ENCODE results near the gene PSPC1. TPM values are rescaled to one million over a fixed set of nuclear protein-coding genes. Genes with fewer than 3 reads are reported as not detected.

PSPC1 gene
- total and polyA plus RNA-seq, 2 of the 13 experiments (the other 11 are each of a cell fraction or from before 2014, with no cell fraction given), result 33.5 to 94.0 TPM

DNA sequence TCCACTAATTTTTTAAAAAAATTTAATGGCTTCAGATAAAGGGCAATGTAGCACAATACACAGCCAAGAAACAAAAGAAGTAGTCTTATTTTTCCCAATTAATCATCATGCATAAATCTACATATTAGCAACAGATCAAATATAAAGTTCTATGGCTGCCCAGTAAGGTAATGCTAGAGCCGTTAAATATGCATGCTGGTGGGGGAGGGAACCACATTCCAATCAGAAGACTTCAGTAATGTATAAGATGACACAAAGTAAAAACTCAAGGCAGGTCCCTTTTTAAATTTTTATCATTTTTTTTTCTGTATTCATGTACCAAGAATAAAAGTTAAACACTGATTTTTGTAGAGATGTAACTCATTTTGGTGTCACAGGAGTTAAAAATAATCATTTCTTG is 87.3 kb downstream of the PSPC1 start:
- TF ChIP-seq ETV6 (CRISPR knock-in tag; conservative IDR thresholded peaks at IDR 0.05), result no peak
- TF ChIP-seq, protein P1, sequence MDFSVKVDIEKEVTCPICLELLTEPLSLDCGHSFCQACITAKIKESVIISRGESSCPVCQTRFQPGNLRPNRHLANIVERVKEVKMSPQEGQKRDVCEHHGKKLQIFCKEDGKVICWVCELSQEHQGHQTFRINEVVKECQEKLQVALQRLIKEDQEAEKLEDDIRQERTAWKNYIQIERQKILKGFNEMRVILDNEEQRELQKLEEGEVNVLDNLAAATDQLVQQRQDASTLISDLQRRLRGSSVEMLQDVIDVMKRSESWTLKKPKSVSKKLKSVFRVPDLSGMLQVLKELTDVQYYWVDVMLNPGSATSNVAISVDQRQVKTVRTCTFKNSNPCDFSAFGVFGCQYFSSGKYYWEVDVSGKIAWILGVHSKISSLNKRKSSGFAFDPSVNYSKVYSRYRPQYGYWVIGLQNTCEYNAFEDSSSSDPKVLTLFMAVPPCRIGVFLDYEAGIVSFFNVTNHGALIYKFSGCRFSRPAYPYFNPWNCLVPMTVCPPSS (IDR thresholded peaks at IDR 0.05), result no peak
- TF ChIP-seq, protein P2, sequence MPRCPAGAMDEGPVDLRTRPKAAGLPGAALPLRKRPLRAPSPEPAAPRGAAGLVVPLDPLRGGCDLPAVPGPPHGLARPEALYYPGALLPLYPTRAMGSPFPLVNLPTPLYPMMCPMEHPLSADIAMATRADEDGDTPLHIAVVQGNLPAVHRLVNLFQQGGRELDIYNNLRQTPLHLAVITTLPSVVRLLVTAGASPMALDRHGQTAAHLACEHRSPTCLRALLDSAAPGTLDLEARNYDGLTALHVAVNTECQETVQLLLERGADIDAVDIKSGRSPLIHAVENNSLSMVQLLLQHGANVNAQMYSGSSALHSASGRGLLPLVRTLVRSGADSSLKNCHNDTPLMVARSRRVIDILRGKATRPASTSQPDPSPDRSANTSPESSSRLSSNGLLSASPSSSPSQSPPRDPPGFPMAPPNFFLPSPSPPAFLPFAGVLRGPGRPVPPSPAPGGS (CRISPR knock-in tag; IDR thresholded peaks at IDR 0.05), result no peak
- TF ChIP-seq, protein P3, sequence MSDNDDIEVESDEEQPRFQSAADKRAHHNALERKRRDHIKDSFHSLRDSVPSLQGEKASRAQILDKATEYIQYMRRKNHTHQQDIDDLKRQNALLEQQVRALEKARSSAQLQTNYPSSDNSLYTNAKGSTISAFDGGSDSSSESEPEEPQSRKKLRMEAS (IDR thresholded peaks at IDR 0.05), result no peak
- TF ChIP-seq ZNF382 (CRISPR knock-in tag; IDR thresholded peaks at IDR 0.05; ENCODE audit: borderline replicate concordance), result no peak
- TF ChIP-seq, protein P4, sequence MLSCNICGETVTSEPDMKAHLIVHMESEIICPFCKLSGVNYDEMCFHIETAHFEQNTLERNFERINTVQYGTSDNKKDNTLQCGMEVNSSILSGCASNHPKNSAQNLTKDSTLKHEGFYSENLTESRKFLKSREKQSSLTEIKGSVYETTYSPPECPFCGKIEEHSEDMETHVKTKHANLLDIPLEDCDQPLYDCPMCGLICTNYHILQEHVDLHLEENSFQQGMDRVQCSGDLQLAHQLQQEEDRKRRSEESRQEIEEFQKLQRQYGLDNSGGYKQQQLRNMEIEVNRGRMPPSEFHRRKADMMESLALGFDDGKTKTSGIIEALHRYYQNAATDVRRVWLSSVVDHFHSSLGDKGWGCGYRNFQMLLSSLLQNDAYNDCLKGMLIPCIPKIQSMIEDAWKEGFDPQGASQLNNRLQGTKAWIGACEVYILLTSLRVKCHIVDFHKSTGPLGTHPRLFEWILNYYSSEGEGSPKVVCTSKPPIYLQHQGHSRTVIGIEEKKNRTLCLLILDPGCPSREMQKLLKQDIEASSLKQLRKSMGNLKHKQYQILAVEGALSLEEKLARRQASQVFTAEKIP (CRISPR knock-in tag; IDR thresholded peaks at IDR 0.05; ENCODE audit: borderline replicate concordance), result no peak
- no peak for TF ChIP-seq JUND (CRISPR knock-in tag; IDR thresholded peaks at IDR 0.05)
- TF ChIP-seq TSC22D2 (CRISPR knock-in tag; IDR thresholded peaks at IDR 0.05; ENCODE audit: borderline replicate concordance), result no peak
- no peak for TF ChIP-seq ZSCAN31 (CRISPR knock-in tag; IDR thresholded peaks at IDR 0.05; ENCODE audit: low read depth)
- no peak for TF ChIP-seq MATR3 (CRISPR knock-in tag; IDR thresholded peaks at IDR 0.05)
- TF ChIP-seq ZNF143 (CRISPR knock-in tag; IDR thresholded peaks at IDR 0.05), result no peak
- TF ChIP-seq, protein P5, sequence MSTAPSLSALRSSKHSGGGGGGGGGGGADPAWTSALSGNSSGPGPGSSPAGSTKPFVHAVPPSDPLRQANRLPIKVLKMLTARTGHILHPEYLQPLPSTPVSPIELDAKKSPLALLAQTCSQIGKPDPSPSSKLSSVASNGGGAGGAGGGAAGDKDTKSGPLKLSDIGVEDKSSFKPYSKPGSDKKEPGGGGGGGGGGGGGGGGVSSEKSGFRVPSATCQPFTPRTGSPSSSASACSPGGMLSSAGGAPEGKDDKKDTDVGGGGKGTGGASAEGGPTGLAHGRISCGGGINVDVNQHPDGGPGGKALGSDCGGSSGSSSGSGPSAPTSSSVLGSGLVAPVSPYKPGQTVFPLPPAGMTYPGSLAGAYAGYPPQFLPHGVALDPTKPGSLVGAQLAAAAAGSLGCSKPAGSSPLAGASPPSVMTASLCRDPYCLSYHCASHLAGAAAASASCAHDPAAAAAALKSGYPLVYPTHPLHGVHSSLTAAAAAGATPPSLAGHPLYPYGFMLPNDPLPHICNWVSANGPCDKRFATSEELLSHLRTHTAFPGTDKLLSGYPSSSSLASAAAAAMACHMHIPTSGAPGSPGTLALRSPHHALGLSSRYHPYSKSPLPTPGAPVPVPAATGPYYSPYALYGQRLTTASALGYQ (CRISPR knock-in tag; IDR thresholded peaks at IDR 0.05), result no peak
- no peak for TF ChIP-seq NPAS2 (CRISPR knock-in tag; IDR thresholded peaks at IDR 0.05; ENCODE audit: borderline replicate concordance)
- TF ChIP-seq CCDC6 (CRISPR knock-in tag; IDR thresholded peaks at IDR 0.05), result no peak
- TF ChIP-seq SPEN (CRISPR knock-in tag; IDR thresholded peaks at IDR 0.05; ENCODE audit: low read depth), result no peak
- TF ChIP-seq KLF6 (CRISPR knock-in tag; IDR thresholded peaks at IDR 0.05), result no peak
- no peak for DNase-seq (ENCODE audit: low spot score)
- Histone ChIP-seq H3K4me3 (replicated peaks in 1 of 3; ENCODE audit: insufficient read depth in 1 of 3, low read depth in 2 of 3, low read length in 3 of 3) (no peak overlapping the region), H3K79me2 (ENCODE audit: insufficient read depth, low read length) (peaks cover 1% of the 10 kb centered on the region), H4K20me1 (ENCODE audit: insufficient read depth, low read length) (no peaks in the 10 kb centered on the region), H3K9me3 (ENCODE audit: low read length) (no peaks in the 10 kb centered on the region), H2AFZ (ENCODE audit: low read length) (no peak overlapping the region), H3K27me3 (ENCODE audit: control insufficient read depth in 1 of 2, insufficient read depth in 2 of 2, low read length in 2 of 2) (no peaks in the 10 kb centered on the region), H3K27ac (ENCODE audit: extremely low read length, insufficient read depth, low read length) (no peak overlapping the region), H3K9ac (ENCODE audit: insufficient read depth, low read depth, low read length) (no peak overlapping the region), H3K36me3 (replicated peaks in 1 of 2; ENCODE audit: control insufficient read depth in 1 of 2, insufficient read depth in 2 of 2, low read length in 2 of 2) (peaks cover 2 to 8% of the 10 kb centered on the region in 2 experiments; a peak in 4 of 5 replicates), H3K4me1 (ENCODE audit: insufficient read depth, low read length) (no peaks in the 10 kb centered on the region), H3K4me2 (ENCODE audit: low read depth, low read length) (no peak overlapping the region)
- FAIRE-seq, result no peak
- no TSS peak for BruUV-seq (replicated peaks)
- ATAC-seq, result no peak
- POLR2A ChIA-PET, result no interaction called here
- WGBS (ENCODE audit: low lambda C conversion rate), result 97% methylated on average over 1 of the region's 1 CpG
- in situ Hi-C loops (cut with HindIII; ENCODE audit: extremely low pct_ligation_motif_present, low pct_unique_long_range_greater_than_20kb) (no loop called here), intact Hi-C loops (cut with micrococcal nuclease; ENCODE audit: unreplicated experiment) (no loop called here)
- CTCF ChIA-PET (ENCODE audit: low intra/inter-chr PET ratio, low total read pairs), result no interaction called here
